SK-N-SH treated with all-trans-retinoic acid at 6 μM for 48 hours (cell line): ENCODE measurements around the gene MTCL1.

Experiments used
- ATAC-seq: fragments of 200-7000 bp; cut with Tn5 transposase; 3 replicates; pipeline ENCODE4 v1.9.1; 2020; ENCODE audit warnings: mild to moderate bottlenecking, moderate library complexity
- ARNTL ChIP-seq: fragments of 450-650 bp; formaldehyde crosslinking; IDR thresholded peaks from 2 replicates; pipeline ENCODE4 v1.5.0; 2020; ENCODE audit warnings: low read depth, mild to moderate bottlenecking, moderate library complexity, borderline replicate concordance
- CSDC2 ChIP-seq: fragments of 250-450 bp; sonication (Bioruptor Pico); IDR thresholded peaks from 2 replicates; pipeline ENCODE4 v1.5.0; 2020; ENCODE audit warnings: mild to moderate bottlenecking, moderate library complexity
- CSRNP3 ChIP-seq: fragments of 250-450 bp; sonication (Bioruptor Pico); IDR thresholded peaks from 2 replicates; pipeline ENCODE4 v1.5.1; 2021; ENCODE audit warnings: mild to moderate bottlenecking, moderate library complexity
- ESRRG ChIP-seq: fragments of 250-450 bp; sonication (Bioruptor Pico); IDR thresholded peaks from 2 replicates; pipeline ENCODE4 v1.6.1; 2021; ENCODE audit warnings: mild to moderate bottlenecking
- GLIS3 ChIP-seq: fragments of 250-450 bp; sonication (Bioruptor Pico); IDR thresholded peaks from 2 replicates; pipeline ENCODE4 v1.5.0; 2020; ENCODE audit warnings: mild to moderate bottlenecking, moderate library complexity
- ISL1 ChIP-seq: fragments of 250-450 bp; sonication (Bioruptor Pico); IDR thresholded peaks from 2 replicates; pipeline ENCODE4 v2.1.2; 2022; ENCODE audit warnings: mild to moderate bottlenecking, moderate library complexity
- OSR1 ChIP-seq: fragments of 250-450 bp; sonication (Bioruptor Pico); IDR thresholded peaks from 2 replicates; pipeline ENCODE4 v1.8.0; 2022; ENCODE audit warnings: moderate library complexity, mild to moderate bottlenecking, inconsistent platforms
- PATZ1 ChIP-seq: fragments of 250-450 bp; sonication (Bioruptor Pico); IDR thresholded peaks from 2 replicates; pipeline ENCODE4 v1.8.0; 2020; ENCODE audit warnings: mild to moderate bottlenecking, moderate library complexity, borderline replicate concordance
- POU6F1 ChIP-seq: fragments of 250-450 bp; sonication (Bioruptor Pico); IDR thresholded peaks from 2 replicates; pipeline ENCODE4 v1.8.0; 2021; ENCODE audit warnings: low read depth, mild to moderate bottlenecking, moderate library complexity, borderline replicate concordance
- RARB ChIP-seq: fragments of 250-450 bp; sonication (Bioruptor Pico); IDR thresholded peaks from 2 replicates; pipeline ENCODE4 v1.8.0; 2021; ENCODE audit warnings: mild to moderate bottlenecking, moderate library complexity
- SNAI2 ChIP-seq: fragments of 250-450 bp; sonication (Bioruptor Pico); IDR thresholded peaks from 2 replicates; pipeline ENCODE4 v1.5.0; 2020; ENCODE audit warnings: mild to moderate bottlenecking, moderate library complexity
- TSHZ2 ChIP-seq: fragments of 250-450 bp; sonication (Bioruptor Pico); IDR thresholded peaks from 2 replicates; pipeline ENCODE4 v1.5.0; 2020; ENCODE audit warnings: mild to moderate bottlenecking, moderate library complexity
- ZFP3 ChIP-seq: fragments of 250-450 bp; sonication (Bioruptor Pico); IDR thresholded peaks from 2 replicates; pipeline ENCODE4 v1.5.0; 2020; ENCODE audit warnings: mild to moderate bottlenecking, moderate library complexity
- ZFP30 ChIP-seq: fragments of 450-650 bp; formaldehyde crosslinking; IDR thresholded peaks from 2 replicates; pipeline ENCODE4 v1.5.0; 2022; ENCODE audit warnings: mild to moderate bottlenecking, moderate library complexity
- ZNF70 ChIP-seq: fragments of 450-650 bp; formaldehyde crosslinking; IDR thresholded peaks from 2 replicates; pipeline ENCODE4 v1.5.0; 2020; ENCODE audit warnings: mild to moderate bottlenecking, moderate library complexity
- ZNF8 ChIP-seq: fragments of 450-650 bp; formaldehyde crosslinking; IDR thresholded peaks from 2 replicates; pipeline ENCODE4 v1.5.0; 2020; ENCODE audit warnings: mild to moderate bottlenecking, moderate library complexity

The MTCL1 gene

GRCh38 chr18:8801263-8801901 is 96.0 kb downstream of the MTCL1 start:
- no peak for TF ChIP-seq OSR1 (CRISPR knock-in tag)
- TF ChIP-seq, all 23 proteins: peak for 0
- ATAC-seq, result peak; percentile 58

- ATAC-seq, result no peak
- TF ChIP-seq SNAI2 (no peak), ZNF70 (no peak), ZNF8 (CRISPR knock-in tag) (no peak), PATZ1 (CRISPR knock-in tag) (no peak), ZFP30 (no peak), GLIS3 (no peak), RARB (no peak), ZFP3 (CRISPR knock-in tag) (no peak), ARNTL (CRISPR knock-in tag) (no peak), CSDC2 (CRISPR knock-in tag) (no peak)
Observed at GRCh38 chr18:8802017-8802672, 96.8 kb downstream of the MTCL1 start.

DNA sequence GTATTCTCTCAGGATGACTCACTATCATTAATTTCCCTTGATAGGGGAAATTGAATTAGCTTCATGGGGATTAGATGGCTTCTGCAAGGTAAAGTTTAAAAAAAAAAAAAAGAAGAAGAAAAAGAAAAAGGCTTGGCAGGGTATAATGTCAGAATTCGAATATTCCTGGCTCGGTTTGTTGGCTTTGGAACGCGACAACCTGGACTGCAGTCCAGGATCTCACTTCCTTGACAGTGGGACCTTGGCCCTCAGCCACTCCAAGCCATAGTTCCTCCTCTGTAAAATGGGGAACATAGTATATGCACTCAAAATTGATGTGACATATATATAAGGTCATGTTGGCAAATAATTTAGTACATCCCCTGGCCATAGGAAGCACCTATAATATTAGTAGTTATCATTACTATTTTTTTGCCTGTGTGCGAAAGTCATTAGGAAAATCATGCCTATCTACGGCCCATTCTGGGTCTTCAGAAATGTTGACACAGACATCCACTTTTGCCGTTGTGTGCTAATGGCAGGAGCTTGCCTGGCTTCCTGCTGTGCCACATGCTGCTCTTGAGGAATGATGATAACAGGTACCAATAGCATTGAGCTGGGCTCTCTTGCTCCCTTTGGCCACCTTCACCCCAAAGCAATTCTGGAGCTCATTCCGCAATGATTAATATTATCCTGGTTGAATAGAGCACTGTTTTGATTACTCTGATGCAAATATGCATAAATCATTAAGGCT is 97.9 kb downstream of the MTCL1 start:
- ATAC-seq, result no peak
- TF ChIP-seq POU6F1 (CRISPR knock-in tag), result no peak
- no peak for TF ChIP-seq PATZ1 (CRISPR knock-in tag)
- TF ChIP-seq ISL1 (CRISPR knock-in tag), result peak; percentile 17; the same call in 1 of the 2 replicates

DNA sequence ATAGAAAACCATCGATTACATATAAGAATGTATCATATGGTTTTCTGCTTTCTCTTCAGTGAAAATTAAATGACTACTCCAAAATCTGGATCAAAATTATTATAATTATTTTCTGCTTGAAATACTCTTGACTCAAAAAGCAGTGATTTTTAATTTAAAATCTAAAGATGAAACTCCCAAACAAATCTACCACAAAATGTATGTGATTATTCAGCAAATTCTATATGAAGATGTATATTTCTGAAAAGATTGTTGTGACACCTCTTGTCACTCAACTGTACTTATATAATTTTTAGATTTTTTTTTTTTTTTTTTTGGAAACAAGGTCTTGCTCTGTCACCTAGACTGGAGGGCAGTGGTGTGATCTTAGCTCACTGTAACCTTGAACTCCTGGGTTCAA is 98.6 kb downstream of the MTCL1 start:
- no peak for ATAC-seq
- TF ChIP-seq TSHZ2 (CRISPR knock-in tag) (no peak), OSR1 (CRISPR knock-in tag) (no peak), CSRNP3 (no peak), ESRRG (CRISPR knock-in tag) (no peak)
